Epithelial cell of prostate (primary cell): ENCODE data around the gene ZDHHC22.

Experiments
- DNase-seq: peaks from one replicate; pipeline ENCODE4 v3.0.0-alpha.2; 2011; ENCODE audit warnings: low read depth, low spot score
- H3K27ac ChIP-seq: fragments of 450-650 bp; 2 replicates; pipeline ENCODE4 v1.5.1; 2017; ENCODE audit warnings: mild to moderate bottlenecking

ZDHHC22 gene

DNA sequence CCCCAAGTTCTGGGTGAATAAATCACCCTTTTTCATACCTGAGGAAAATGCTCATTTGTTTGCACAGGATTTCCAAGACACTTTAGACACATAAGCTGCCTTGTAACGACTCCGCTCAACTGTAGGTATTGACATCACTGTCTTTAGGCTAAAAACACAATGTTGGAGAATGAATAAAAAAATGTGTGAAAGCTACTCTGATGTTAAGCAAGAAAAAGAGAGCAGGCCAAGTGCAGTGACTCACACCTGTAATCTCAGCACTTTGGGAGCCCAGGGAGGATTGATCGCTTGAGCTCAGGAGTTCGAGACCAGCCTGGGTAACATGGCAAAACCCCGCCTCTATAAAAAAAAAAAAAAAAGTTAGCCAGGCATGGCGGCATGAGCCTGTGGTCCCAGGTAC, 54.6 kb downstream of the ZDHHC22 start:
- no peak for DNase-seq
- peak overlapping the region; percentile 68 for H3K27ac ChIP-seq

DNA sequence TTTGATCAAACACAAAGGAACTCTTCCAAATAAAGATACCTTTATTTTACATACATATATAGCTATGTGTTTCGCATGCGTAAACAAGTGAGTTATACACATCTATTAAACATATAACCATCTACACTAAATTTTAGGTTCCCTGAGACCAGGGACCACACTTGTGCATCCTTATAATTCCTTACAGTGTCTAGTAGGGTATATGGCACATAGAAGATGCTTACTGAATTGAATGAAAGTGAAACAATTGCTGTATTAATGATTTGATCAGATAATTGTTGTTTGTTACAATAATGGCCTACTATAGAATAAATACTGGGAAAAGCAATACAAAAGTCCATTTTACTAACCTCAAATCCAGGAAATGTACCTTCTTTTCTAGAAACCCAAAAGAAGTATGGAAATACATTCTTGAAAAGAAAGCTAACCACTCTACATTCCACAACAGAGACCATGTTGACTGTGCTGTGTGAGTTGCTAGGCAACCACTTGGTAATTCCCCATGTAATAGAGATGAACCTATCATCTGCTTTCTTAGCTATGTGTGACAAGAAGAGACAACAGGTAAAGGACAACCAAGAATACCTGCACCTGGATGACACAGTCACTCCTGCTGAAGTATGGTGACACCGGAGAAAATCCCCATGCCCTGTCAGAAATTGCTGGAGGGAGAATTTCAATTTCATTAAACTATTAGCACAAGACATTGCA, 55.4 kb downstream of the ZDHHC22 start:
- H3K27ac ChIP-seq, result no peak overlapping the region
- peak; percentile 46 for DNase-seq

DNA sequence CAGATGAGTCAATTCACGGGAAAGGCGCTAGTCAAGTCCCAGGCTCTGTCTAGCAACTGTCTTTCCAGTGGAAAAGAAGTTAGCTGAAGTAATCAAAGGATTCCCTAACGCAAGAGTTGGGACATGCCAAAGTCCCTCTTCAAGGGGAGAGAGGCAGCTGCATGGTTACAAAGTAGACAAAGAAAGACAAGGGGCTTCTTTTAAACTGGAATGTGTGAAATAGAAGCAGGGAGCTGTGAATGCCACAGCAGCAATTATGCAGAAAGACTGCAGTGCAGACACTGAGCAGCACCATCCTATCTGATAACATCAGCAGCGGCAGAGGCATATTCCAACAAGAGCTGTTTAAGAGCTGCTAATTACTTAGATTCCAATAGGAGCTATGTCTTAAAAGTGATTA, 56.1 kb downstream of the ZDHHC22 start:
- no peak overlapping the region for H3K27ac ChIP-seq
- DNase-seq, result no peak

DNA sequence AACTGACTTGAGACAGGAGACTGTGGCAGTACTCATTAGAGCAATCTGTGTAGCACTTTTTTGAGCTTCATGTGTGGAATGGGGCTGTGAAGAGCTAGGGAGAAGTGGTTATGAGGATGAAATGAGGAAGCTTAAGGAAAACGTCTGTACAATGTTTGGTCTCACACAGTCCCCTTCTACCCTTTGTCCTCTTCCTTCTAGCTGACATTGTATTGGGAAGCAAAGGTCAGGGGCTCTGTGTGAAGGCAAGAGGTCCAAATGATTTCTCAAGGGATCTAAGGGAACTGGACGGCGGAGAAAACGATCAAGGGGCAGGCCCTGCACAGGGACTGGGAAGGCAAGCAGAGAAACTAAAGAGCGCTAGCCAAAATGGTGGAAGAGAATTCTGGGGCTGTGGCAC, 56.6 kb downstream of the ZDHHC22 start:
- H3K27ac ChIP-seq, result no peak overlapping the region
- DNase-seq, result no peak

DNA sequence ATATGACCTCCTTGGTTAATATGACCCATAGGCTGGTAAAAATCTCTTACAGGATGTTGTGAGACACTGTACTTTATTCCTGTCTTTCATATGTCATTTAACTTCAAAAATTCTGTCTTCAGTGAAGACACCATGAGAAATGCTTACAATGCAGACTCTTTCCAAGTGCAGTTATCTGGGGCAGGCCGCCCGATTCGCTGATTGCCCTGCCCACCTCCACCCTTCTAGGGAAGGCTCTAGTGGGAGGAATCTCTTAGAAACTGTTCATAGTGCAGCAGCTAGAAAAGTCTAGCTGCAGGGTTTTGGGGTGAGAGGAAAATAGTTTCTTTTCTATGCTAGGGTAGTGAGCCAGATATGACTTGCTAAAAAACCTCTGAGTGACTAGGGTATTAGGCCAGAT, 58.5 kb downstream of the ZDHHC22 start:
- DNase-seq, result no peak
- H3K27ac ChIP-seq, result no peak overlapping the region

DNA sequence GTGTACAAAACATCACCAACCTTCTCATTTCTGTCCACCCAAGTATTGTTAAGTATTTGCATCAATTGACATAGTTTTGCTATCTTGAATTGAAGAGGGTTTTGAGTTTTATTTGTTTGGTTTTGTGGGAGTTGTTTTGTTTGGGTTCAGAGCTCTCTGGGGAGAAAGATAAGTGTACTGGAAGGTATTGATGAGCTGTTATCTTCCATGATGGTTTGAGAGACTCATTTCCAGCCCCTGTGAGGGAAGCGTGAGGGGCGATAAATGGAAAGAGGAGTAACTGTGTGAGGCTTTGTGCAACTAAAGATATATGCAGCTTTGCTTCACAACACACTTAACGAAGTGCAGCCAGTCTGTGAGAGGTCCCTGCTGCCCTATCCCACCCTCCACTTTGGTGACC, 59.2 kb downstream of the ZDHHC22 start:
- H3K27ac ChIP-seq, result no peak overlapping the region
- DNase-seq, result no peak
